Measurements from ENCODE around the gene AKAP6.

GRCh38 chr14:32693114-32693513 lies 364.0 kb downstream of the AKAP6 start:
- TF ChIP-seq CTCF (IDR thresholded peaks at IDR 0.05 in 2 of 3, conservative IDR thresholded peaks at IDR 0.05 in 1 of 3; ENCODE audit: borderline replicate concordance in 1 of 3, insufficient read depth in 1 of 3, low read depth in 2 of 3, low read length in 2 of 3) (no peak), RAD21 (IDR thresholded peaks at IDR 0.05; ENCODE audit: low read depth) (no peak), POLR2AphosphoS5 (IDR thresholded peaks at IDR 0.05; ENCODE audit: low read depth, low read length) (no peak), POLR2A (IDR thresholded peaks at IDR 0.05; ENCODE audit: borderline replicate concordance, extremely low read depth, insufficient read depth, insufficient read length) (no peak), ZNF274 (IDR thresholded peaks at IDR 0.05; ENCODE audit: low read depth, low read length) (no peak), SP1 (IDR thresholded peaks at IDR 0.05; ENCODE audit: low read depth) (no peak)
